GM19239 (cell line): Measurements from ENCODE around the gene PDCD7.
"Not testable (repeated sequence)": the region's sequence is repeated elsewhere in the genome, so short reads cannot be mapped to it uniquely, and the experiment has no call there.

Experiments
- DNase-seq: peaks from one replicate; pipeline ENCODE4 v3.0.0; 2011; ENCODE audit warnings: low spot score; ENCODE audit not compliant: insufficient read length
- FAIRE-seq: peaks from 2 replicates; lab custom pipeline; 2011; peaks lifted over from hg19 to GRCh38; lab: Jason Lieb, UNC

Gene PDCD7

GRCh38 chr15:65076486-65077290 lies 56.9 kb downstream of the PDCD7 start, which contains the start of gene KBTBD13:
KBTBD13 (plus strand) TSS chr15:65076746; CDS start chr15:65076816, 70 bp downstream.
- FAIRE-seq, result no peak
- no peak for DNase-seq

DNA sequence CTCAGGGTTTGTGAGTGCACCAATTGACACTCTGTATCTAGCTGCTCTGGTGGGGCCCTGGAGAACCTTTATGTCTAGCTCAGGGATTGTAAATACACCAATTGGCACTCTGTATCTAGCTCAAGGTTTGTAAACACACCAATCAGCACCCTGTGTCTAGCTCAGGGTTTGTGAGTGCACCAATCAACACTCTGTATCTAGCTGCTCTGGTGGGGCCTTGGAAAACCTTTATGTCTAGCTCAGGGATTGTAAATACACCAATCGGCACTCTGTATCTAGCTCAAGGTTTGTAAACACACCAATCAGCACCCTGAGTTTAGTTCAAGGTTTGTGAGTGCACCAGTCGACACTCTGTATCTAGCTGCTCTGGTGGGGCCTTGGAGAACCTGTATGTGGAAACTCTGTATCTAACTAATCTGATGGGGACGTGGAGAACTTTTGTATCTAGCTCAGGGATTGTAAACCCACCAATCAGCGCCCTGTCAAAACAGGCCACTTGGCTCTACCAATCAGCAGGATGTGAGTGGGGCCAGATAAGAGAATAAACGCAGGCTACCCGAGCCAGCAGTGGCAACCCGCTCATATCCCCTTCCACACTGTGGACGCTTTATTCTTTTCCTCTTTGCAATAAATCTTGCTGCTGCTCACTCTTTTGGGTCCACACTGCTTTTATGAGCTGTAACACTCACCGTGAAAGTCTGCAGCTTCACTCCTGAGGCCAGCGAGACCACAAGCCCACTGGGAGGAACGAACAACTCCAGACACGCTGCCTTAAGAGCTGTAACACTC lies 57.8 kb downstream of the PDCD7 start:
- not testable (repeated sequence) for DNase-seq, FAIRE-seq

GRCh38 chr15:65074946-65075345 lies 58.7 kb downstream of the PDCD7 start:
- not testable (repeated sequence) for DNase-seq, FAIRE-seq

GRCh38 chr15:65072617-65073016 lies 61.0 kb downstream of the PDCD7 start:
- FAIRE-seq (no peak), DNase-seq (no peak)

DNA sequence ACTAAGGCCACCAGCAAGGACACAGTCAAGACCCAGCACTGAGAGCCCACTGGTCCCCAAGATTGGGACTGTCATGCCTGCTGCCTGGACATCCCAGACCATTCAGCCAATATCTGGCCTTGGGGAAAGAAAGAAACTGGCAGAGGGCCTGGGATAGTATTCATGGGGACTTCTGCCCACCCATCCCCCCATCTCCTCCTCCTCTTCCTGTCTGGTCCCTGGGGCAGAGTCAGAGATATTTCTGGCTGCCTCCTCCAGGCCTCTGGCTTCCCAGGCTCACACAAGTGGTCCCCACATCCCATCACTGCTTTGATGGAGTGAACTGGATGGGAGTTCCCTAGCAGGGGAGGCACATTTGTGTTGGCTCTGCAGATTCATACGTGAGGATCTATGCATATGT lies 61.6 kb downstream of the PDCD7 start:
- no peak for DNase-seq

GRCh38 chr15:65071381-65071811 lies 62.2 kb downstream of the PDCD7 start:
- no peak for DNase-seq
- FAIRE-seq, result no peak

More for the DNA sequence above, 61.6 kb downstream of the PDCD7 start:
- FAIRE-seq, result no peak

DNA sequence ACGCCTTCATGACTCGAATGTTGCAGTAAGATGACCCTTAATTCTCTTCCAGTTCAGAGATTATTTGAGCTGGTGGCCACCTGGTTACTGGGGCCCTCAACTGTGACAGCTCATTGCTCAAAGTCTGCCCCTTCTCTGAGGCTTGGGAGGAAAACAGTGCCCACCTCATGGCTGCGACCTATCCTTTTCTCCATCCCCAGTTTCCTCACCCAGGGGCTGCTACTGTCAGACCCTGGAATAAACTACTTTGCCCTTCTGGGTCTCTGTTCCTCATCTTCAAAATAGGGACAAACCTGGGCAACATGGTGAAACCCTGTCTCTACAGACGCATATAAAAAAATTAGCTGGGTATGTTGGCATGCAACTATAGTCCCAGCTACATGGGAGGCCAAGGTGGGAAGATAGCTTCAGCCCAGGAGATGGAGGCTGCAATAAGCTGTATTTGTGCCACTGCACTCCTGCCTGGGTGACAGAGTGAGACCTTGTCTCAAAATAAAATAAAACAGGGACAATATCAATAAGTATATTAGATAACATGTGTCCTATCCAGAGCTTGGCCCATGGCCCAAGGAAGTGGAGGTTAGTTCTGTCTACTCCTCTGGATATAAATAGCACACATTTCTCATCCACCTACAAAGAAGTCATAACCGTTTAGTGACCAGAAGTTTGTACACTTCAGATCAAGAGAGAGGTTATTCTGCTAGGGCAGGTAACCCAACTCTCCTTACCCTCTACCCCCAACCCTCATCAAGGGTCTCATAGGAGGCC lies 63.6 kb downstream of the PDCD7 start:
- DNase-seq, result no peak
- FAIRE-seq, result no peak

DNA sequence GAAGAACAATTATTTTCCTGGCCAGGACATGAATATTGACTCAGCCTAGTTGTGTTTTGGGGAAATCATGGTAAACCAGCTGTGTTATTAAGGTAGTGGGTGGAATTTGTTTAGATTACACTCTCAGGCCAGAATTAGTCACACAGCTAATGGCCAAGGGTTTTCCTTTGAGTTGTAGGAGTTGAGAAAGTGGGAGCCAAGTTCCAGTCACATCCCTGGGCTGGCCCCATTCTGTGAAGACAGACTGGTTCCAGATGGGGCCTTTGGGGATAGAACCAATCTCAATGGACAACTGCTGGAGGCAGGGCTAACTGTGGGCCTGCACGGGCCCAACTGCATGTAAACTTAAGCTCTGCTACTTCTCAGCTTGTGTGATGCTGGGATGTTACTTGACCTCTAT lies 64.4 kb downstream of the PDCD7 start:
- DNase-seq (no peak), FAIRE-seq (no peak)

- DNase-seq (no peak), FAIRE-seq (no peak)
These were observed 65.2 kb downstream of the PDCD7 start for GRCh38 chr15:65068403-65068788.

DNA sequence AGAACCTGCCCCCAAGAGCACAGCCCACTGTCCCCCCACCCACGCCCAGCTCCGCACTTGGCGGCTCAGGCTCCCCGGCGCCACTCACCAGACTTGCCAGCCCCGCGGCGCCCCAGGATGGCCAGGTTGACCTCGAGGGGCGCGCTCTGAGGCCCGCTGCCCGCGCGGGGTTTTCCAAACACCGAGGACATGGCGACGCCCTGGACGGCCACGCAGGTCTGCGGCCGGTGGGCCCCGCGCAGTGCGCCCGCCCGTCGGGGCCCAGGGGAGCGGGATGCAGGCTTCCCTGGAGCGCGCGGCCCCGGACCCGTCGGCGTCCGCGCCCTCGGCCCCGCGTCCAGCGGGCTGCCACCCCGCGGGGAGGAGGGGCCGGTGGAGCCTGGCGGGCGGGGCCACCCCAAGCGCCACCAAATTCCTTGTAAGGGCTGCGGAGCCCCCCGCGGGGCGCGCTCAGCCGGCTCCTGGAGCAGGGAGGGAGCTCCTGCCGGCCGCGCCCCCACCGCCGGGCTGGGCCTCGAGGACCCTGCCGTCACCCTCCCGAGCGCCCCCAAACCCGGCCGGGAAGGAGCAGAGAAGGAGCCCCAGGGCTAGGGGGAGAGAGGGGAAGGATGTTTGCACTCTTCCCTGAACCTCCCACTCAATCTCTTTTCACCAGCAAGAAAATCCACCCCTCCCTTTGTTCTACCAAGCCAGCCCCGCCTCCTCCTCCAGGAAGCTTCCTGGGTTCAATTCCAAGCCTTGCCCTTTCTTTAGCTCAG lies 65.8 kb downstream of the PDCD7 start, which contains the start of gene RASL12:
Gene RASL12 (minus strand): TSS at position 347 of the 758 bp plus-strand sequence. CDS start 156 bp downstream, at position 191.
- no peak for DNase-seq
- no peak for FAIRE-seq
